Effector memory CD8-positive, alpha-beta T cell (primary cell): ENCODE measurements around the gene PTPRM.

Experiments used
- ATAC-seq: fragments of 150-1000 bp; cut with Tn5 transposase; replicated peaks from 2 replicates; pipeline ENCODE4 v1.10.0; 2021; ENCODE audit warnings: mild to moderate bottlenecking, moderate library complexity
- DNase-seq, 3 experiments: peaks; one replicate each; pipeline ENCODE4 v3.0.0; 2021
- H3K27ac Mint-ChIP-seq, 2 donors: one replicate each; pipeline ENCODE4 v1.8.0; 2022; ENCODE audit warnings: mild to moderate bottlenecking in 2 of 2, mixed read lengths in 2 of 2, moderate library complexity in 2 of 2
- H3K27me3 Mint-ChIP-seq, 2 donors: one replicate each; pipeline ENCODE4 v1.8.0; 2022; ENCODE audit warnings: mixed read lengths in 2 of 2
- H3K36me3 Mint-ChIP-seq: one replicate; pipeline ENCODE4 v1.8.0; 2022; ENCODE audit warnings: mild to moderate bottlenecking, moderate library complexity, mixed read lengths; ENCODE audit not compliant: insufficient read depth
- H3K4me1 Mint-ChIP-seq, 2 donors: one replicate each; pipeline ENCODE4 v1.8.0; 2022; ENCODE audit warnings: low read depth in 2 of 2, mixed read lengths in 2 of 2
- H3K4me3 Mint-ChIP-seq, 2 donors: one replicate each; pipeline ENCODE4 v1.8.0; 2022; ENCODE audit warnings: mild to moderate bottlenecking in 2 of 2, mixed read lengths in 2 of 2, moderate library complexity in 2 of 2
- H3K9me3 Mint-ChIP-seq, 2 donors: one replicate each; pipeline ENCODE4 v1.8.0; 2022; ENCODE audit warnings: mixed read lengths in 2 of 2

PTPRM gene

DNA sequence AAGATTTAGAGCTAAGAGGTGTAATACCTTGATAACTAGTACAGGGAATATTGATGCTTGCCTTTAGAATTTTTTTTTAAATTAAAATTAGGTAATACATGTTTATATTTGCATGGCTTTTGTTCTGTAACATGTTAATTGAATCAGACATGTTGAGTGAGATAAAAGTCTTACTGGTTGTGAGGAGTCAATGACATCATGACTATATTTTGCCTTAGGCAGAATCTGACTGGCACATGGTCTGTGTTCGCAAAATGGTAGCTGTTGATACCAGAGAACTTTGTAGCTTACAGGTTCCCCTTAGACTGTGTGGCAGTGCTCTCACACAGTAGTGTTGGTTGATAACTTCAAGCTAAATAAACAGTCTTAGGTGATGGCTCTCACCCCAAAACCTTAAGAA, 199.7 kb downstream of the PTPRM start:
- H3K36me3 Mint-ChIP-seq, result no peaks in the 10 kb centered on the region
- ATAC-seq (no peak), DNase-seq (no peak)
- H3K27me3 Mint-ChIP-seq, result no peaks in the 10 kb centered on the region
- H3K4me1 Mint-ChIP-seq, result no peaks in the 10 kb centered on the region
- no peaks in the 10 kb centered on the region for H3K9me3 Mint-ChIP-seq
- no peak overlapping the region for H3K4me3 Mint-ChIP-seq
- no peak overlapping the region for H3K27ac Mint-ChIP-seq

DNA sequence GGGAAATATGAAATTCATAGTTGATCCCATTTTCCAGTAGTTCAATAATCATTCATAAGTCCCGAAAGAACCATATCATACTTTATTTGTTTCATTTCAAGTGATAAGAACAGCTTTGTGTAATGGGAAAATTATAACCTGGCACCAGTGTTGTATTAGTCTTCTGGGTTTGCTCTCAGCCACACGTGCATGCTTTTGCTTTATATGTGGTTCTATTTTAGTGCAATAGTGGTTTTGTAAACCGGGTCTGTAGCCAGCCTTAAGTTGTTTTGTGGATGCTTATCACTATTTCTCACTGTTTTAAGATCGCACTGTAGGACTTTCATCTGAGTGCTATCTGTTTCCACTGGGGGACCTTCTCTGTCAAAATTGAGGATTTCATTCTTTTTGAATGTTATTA, 203.8 kb downstream of the PTPRM start:
- H3K4me3 Mint-ChIP-seq, result no peak overlapping the region
- no peaks in the 10 kb centered on the region for H3K27me3 Mint-ChIP-seq
- ATAC-seq (no peak), DNase-seq (no peak)
- no peaks in the 10 kb centered on the region for H3K4me1 Mint-ChIP-seq
- H3K27ac Mint-ChIP-seq, result no peak overlapping the region
- H3K9me3 Mint-ChIP-seq, result no peaks in the 10 kb centered on the region
- peaks cover 3% of the 10 kb centered on the region for H3K36me3 Mint-ChIP-seq

DNA sequence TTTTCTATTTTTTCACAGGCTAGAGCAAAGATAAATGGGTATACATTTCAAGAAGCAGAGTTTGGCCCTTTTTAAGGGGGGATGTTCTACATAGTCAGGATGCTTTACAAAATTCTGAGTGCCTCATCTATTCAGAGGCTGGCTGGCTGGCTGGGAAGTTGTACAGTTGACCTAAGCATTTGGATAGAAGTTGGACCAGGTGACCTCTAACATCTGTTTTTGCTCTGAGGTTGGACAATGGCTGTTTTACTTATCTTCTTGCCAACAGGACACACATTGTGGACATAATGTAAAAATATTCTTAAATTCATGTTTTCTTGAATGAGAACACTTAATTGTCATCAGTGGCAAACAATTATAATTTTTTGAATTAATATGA, 205.4 kb downstream of the PTPRM start:
- DNase-seq, result no peak
- H3K27me3 Mint-ChIP-seq, result no peaks in the 10 kb centered on the region
- H3K4me3 Mint-ChIP-seq, result no peak overlapping the region
- no peaks in the 10 kb centered on the region for H3K9me3 Mint-ChIP-seq
- ATAC-seq, result no peak
- no peak overlapping the region for H3K27ac Mint-ChIP-seq
- H3K36me3 Mint-ChIP-seq, result peaks cover 3% of the 10 kb centered on the region
- H3K4me1 Mint-ChIP-seq, result no peaks in the 10 kb centered on the region

DNA sequence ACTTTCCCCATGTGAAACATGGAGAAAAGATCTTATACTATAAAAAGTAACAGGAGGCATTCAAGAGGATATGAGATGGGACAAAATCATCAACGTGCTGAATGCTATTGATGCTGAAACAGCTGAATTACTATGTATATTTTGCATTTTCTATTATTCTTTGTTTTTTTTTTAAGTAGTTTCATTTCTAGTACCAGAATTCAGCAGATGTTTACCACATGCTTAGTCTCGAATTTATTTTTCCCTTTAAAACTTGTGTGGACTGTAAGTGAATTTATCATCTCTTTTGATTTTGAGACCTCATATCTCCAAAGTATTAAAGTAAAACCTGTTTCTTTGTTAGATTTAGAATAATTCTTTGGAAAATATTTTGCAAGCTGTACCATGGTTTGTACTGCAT, 205.8 kb downstream of the PTPRM start:
- DNase-seq (no peak), ATAC-seq (no peak)
- H3K36me3 Mint-ChIP-seq, result peaks cover 3% of the 10 kb centered on the region
- no peak overlapping the region for H3K27ac Mint-ChIP-seq
- H3K4me3 Mint-ChIP-seq, result no peak overlapping the region
- H3K27me3 Mint-ChIP-seq, result no peaks in the 10 kb centered on the region
- H3K4me1 Mint-ChIP-seq, result no peaks in the 10 kb centered on the region
- H3K9me3 Mint-ChIP-seq, result no peaks in the 10 kb centered on the region

DNA sequence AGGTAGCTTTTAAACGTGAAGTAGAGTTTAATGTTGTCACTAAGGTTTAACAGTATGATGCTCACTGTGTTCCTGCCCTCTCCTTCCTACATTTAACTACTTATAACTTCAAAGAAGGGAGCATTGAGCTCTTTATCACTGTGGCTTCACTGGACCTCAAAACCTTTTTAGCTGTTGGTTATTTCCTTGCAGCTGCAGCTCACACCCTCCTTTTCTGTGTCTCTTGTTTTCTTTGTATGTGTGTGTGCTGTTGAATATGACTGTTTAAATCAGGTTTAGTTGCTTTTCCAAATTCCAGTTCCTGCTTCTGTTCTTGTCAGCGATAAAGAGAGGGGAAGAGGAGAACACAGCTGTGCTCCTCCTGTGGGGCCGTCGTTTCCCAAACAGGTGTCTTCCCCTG, 208.0 kb downstream of the PTPRM start:
- ATAC-seq (no peak), DNase-seq (no peak)
- no peaks in the 10 kb centered on the region for H3K4me1 Mint-ChIP-seq
- H3K27ac Mint-ChIP-seq, result no peak overlapping the region
- H3K36me3 Mint-ChIP-seq, result peaks cover 3% of the 10 kb centered on the region
- no peaks in the 10 kb centered on the region for H3K27me3 Mint-ChIP-seq
- H3K9me3 Mint-ChIP-seq, result no peaks in the 10 kb centered on the region
- H3K4me3 Mint-ChIP-seq, result no peak overlapping the region

DNA sequence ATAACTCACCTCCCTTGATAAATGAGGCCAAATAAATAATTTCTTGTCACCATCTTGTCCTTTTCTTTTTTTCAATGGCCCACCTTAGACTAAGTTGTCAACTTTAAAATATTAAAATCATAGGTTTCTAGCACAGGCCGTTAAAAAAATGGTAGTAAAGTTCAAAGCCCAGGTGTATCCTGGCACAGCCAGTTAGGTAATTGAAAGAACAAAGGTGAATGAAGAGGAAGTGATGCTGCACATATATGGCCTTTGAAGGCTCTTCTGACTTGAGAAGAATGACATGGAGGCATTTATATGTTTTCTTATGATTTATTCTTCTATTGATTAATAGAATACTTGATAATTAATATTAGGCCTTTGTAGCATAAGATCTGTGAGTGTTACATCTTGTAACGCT, 208.7 kb downstream of the PTPRM start:
- ATAC-seq (no peak), DNase-seq (no peak)
- no peaks in the 10 kb centered on the region for H3K27me3 Mint-ChIP-seq
- peaks cover 3% of the 10 kb centered on the region for H3K36me3 Mint-ChIP-seq
- H3K4me1 Mint-ChIP-seq, result no peaks in the 10 kb centered on the region
- no peaks in the 10 kb centered on the region for H3K9me3 Mint-ChIP-seq
- no peak overlapping the region for H3K27ac Mint-ChIP-seq
- no peak overlapping the region for H3K4me3 Mint-ChIP-seq

DNA sequence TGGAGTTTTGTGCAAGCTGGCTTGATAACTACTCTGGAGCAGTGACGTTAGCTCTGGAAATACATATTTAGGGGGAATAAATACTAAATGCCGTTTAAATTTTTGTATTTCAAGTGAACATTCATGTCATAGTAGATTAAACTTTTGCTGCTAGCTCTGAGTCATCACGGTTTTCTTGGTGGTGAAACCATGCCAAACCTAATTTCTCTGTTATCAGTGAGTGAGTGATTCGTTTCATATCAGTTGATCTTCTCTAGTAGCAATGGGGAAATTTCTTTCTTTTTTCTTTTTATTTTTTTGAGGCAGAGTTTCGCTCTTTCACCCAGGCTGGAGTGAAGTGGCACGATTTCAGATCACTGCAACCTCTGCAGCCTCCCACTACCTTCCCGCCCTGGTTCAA, 211.1 kb downstream of the PTPRM start:
- Mint-ChIP-seq H3K4me1 (no peaks in the 10 kb centered on the region), H3K4me3 (no peak overlapping the region), H3K9me3 (no peaks in the 10 kb centered on the region), H3K36me3 (peaks cover 3% of the 10 kb centered on the region), H3K27me3 (no peaks in the 10 kb centered on the region), H3K27ac (no peak overlapping the region)
- DNase-seq (no peak), ATAC-seq (no peak)

DNA sequence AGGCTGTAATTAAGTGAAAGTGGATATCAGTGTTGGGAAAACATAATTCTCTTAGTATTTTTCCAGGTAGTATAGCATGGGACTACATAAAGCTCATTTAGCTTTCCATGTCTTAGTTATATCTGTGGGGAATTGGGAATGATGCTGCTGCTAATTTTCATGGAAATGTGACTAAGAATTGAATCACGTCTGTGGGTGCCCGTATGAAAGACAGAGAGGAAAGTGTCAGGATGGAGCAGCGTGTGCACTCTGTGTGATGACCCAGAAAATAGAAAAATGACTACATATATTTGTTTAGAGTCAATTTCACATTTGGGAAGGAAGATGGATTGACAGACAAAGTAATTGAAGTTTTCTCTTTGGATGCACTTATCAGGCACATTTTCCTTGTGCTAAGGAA, 212.1 kb downstream of the PTPRM start:
- H3K9me3 Mint-ChIP-seq, result no peaks in the 10 kb centered on the region
- ATAC-seq, result no peak

DNA sequence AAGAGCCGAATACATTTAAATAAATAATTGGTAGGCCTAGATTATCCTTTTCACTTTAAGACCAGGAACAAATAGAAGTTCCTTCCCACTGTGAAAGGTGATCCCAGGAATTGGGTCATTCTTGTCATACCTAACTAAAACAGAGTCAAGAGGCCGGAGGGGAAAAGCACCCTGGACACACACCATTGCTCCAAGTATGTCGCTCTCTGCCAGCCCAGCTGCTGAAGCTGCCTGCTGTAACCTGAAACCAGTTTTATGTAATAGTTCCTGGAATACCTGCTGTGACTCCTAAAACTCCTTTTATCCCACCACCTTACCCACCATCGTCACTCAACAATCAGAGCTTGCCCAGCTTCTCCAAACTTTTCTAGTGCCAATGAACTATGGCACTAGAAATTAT, 217.1 kb downstream of the PTPRM start:
- Mint-ChIP-seq H3K36me3 (no peaks in the 10 kb centered on the region), H3K27ac (no peak overlapping the region), H3K4me3 (no peak overlapping the region), H3K4me1 (no peaks in the 10 kb centered on the region), H3K27me3 (no peaks in the 10 kb centered on the region), H3K9me3 (no peaks in the 10 kb centered on the region)
- DNase-seq (no peak), ATAC-seq (no peak)

More for the DNA sequence above, 212.1 kb downstream of the PTPRM start:
- peaks cover under 1% of the 10 kb centered on the region for H3K36me3 Mint-ChIP-seq
- no peaks in the 10 kb centered on the region for H3K27me3 Mint-ChIP-seq
- no peak overlapping the region for H3K4me3 Mint-ChIP-seq
- DNase-seq, result no peak
- no peaks in the 10 kb centered on the region for H3K4me1 Mint-ChIP-seq
- H3K27ac Mint-ChIP-seq, result no peak overlapping the region

DNA sequence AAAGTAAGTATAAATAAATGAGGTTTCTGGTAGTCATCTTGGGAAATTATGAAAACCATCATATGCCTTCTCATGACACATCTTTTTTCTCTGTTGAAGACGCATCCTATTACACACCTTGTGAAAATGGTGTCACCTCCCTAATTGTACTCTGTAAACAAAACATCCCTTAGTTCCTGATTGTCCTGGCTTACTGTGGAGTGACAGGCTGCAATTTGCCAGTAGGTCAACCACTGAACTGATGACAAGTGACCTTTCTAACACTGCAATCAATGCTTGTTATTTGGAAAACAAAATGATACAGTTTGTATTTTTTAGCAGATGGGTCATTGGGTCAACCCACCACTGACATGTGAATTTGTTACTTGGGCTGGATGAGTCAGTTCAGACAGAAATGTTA, 219.5 kb downstream of the PTPRM start:
- H3K27ac Mint-ChIP-seq, result no peak overlapping the region
- no peak for DNase-seq
- no peak overlapping the region for H3K4me3 Mint-ChIP-seq
- H3K36me3 Mint-ChIP-seq, result no peaks in the 10 kb centered on the region
- no peaks in the 10 kb centered on the region for H3K9me3 Mint-ChIP-seq
- H3K27me3 Mint-ChIP-seq, result no peaks in the 10 kb centered on the region
- no peak for ATAC-seq
- no peaks in the 10 kb centered on the region for H3K4me1 Mint-ChIP-seq

DNA sequence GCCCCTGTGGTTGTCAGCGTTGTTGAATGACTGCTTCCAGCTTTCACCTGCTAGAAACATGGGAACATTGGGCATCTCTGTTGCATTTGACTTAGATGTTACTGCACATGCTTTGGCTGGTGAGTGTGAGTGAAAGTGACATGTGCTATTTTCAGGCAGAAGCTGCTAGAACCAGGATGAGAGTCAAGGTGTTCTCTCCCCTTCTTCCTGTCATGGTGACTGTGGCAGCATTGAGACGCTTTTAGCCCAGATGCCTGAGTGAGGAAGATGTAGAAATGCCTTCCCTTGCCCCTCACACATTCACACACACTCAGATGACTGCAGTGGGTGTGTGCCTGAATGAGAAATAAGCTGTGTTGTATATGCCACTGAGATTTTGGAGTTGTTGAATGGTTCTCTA, 220.2 kb downstream of the PTPRM start:
- H3K9me3 Mint-ChIP-seq, result no peaks in the 10 kb centered on the region
- H3K36me3 Mint-ChIP-seq, result no peaks in the 10 kb centered on the region
- no peaks in the 10 kb centered on the region for H3K27me3 Mint-ChIP-seq
- H3K4me3 Mint-ChIP-seq, result no peak overlapping the region
- no peak for ATAC-seq
- H3K27ac Mint-ChIP-seq, result no peak overlapping the region
- DNase-seq, result no peak
- H3K4me1 Mint-ChIP-seq, result no peaks in the 10 kb centered on the region

DNA sequence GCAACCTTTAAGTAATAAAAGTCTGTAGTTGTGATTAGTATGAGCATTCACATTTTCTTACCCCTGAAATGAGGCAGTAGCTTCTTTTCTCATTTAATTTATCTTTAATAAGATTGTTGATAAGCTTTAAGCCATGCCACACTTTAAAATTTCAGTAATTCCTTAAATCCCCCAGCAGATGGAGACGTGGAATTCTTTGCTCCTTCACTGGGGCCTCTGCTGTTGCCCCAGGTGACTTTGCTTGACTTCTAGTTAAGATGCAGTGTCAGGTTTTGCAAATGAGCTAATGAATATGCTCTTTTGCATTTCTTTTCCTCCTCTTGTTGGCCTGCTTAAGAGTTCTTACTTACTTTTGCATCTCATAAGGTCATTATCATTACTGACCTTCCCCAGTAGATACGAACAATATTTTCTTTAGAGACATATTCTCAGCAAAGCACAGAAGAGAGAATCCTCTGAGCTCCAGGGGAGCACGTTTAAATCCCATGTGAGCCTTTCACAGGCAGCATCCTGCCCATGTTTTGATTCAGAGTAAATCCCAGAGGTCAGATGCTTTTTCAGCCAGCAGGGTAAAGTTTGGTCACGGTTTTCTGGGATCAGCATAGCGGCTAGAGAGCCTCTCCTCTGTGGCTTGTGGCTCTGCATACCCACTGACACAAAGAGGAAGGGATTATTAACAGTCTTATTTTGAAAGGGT, 222.9 kb downstream of the PTPRM start:
- Mint-ChIP-seq H3K27me3 (no peaks in the 10 kb centered on the region), H3K4me1 (no peaks in the 10 kb centered on the region), H3K27ac (no peak overlapping the region), H3K36me3 (no peaks in the 10 kb centered on the region), H3K4me3 (no peak overlapping the region), H3K9me3 (no peaks in the 10 kb centered on the region)
- DNase-seq (no peak), ATAC-seq (no peak)

DNA sequence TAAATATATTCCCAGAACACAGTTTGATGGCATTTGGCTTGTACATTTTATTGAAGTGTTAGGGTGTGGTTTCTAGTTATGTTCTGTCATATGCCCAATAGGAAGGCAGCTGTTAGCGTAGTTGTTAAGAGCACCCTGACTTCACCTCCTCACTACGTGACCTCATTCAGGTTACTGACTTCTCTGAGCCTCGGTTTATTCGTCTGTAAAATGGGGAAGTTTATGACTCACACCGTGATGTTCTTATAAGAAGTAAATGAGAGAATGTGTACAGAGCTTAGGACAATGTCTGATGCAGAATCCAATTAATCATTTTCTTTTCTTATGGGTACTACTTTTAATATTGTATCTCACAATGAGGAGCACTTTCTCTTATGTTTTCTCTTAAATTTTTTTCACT, 226.0 kb downstream of the PTPRM start:
- no peak for DNase-seq
- Mint-ChIP-seq H3K4me1 (no peaks in the 10 kb centered on the region), H3K4me3 (no peak overlapping the region), H3K36me3 (no peaks in the 10 kb centered on the region), H3K27me3 (no peaks in the 10 kb centered on the region), H3K9me3 (no peaks in the 10 kb centered on the region), H3K27ac (no peak overlapping the region)
- no peak for ATAC-seq

DNA sequence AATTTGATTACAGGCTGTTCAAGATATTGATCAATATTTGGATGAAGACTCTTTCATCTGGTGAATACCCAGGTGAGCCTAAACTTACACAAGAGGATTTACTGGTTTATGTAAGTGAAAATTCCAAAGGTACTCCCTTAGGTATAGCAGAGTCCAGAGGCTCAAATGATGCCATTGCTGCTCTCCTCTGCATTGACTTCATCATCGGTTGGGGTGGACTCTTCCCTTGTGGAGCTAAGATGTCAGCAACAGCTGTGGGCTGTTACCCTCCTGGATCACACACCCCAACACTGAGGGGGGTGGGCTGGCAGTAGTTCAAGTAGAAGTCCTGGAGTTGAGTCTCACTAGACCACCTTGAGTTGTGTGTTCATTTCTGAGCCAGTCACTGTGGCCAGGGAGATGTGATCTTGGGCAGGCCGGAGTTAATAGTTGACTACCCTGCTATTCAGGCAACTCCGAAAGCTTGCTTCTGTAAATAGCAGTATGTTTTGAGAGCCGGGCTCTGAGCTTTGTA, 236.9 kb downstream of the PTPRM start:
- H3K9me3 Mint-ChIP-seq, result no peaks in the 10 kb centered on the region
- H3K27ac Mint-ChIP-seq, result no peak overlapping the region
- DNase-seq (no peak), ATAC-seq (no peak)
- H3K36me3 Mint-ChIP-seq, result no peaks in the 10 kb centered on the region
- peaks cover 2 to 7% of the 10 kb centered on the region in 2 donors for H3K4me1 Mint-ChIP-seq
- no peak overlapping the region for H3K4me3 Mint-ChIP-seq
- H3K27me3 Mint-ChIP-seq, result no peaks in the 10 kb centered on the region

DNA sequence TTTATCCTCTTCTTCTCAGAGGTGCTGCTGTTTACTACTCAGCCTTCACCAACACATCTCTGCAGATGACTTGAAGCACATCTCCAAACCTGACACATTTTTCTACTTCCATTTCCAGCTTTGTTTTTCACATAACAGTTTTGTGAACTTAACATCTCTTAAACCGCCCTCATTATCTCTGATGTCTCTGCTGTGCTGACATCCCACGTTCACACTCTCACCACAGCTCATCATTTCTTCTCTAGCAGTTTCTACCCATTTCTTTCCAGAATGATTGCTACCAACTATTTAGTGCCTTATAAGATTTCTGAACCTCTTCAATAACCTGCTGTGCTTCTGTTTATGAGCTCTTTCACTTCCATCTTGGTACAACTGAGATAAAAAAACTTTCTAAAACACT, 238.0 kb downstream of the PTPRM start:
- Mint-ChIP-seq H3K4me3 (no peak overlapping the region), H3K4me1 (peaks cover 2 to 7% of the 10 kb centered on the region in 2 donors), H3K9me3 (no peaks in the 10 kb centered on the region), H3K36me3 (no peaks in the 10 kb centered on the region), H3K27me3 (no peaks in the 10 kb centered on the region), H3K27ac (no peak overlapping the region)
- ATAC-seq, result no peak
- no peak for DNase-seq
